GM21390 (cell line): ENCODE results near the gene COL8A1.
A peak's percentile ranks its signal among the peaks of the same experiment; 100 is the strongest.

Experiments used
- ATAC-seq: cut with Tn5 transposase; IDR thresholded peaks from one replicate; pipeline ENCODE4 v1.9.1; 2021; ENCODE audit not compliant: unreplicated experiment

The COL8A1 gene

GRCh38 chr3:99669879-99670555 is 31.6 kb downstream of the COL8A1 start:
- no peak for ATAC-seq

GRCh38 chr3:99670556-99670950 is 32.2 kb downstream of the COL8A1 start:
- ATAC-seq: no peak

GRCh38 chr3:99674086-99674789 is 35.8 kb downstream of the COL8A1 start:
- ATAC-seq: no peak

- ATAC-seq: no peak
These were observed 39.6 kb downstream of the COL8A1 start for GRCh38 chr3:99678023-99678422.

GRCh38 chr3:99678896-99679295 is 40.5 kb downstream of the COL8A1 start:
- no peak for ATAC-seq

GRCh38 chr3:99681512-99681911 is 43.1 kb downstream of the COL8A1 start:
- ATAC-seq: peak; percentile 80

- ATAC-seq: no peak
These were observed 43.6 kb downstream of the COL8A1 start for GRCh38 chr3:99681976-99682375.

GRCh38 chr3:99683465-99683864 is 45.1 kb downstream of the COL8A1 start:
- no peak for ATAC-seq

- ATAC-seq: no peak
These were observed 45.5 kb downstream of the COL8A1 start for GRCh38 chr3:99683876-99684275.

GRCh38 chr3:99684644-99685043 is 46.2 kb downstream of the COL8A1 start:
- no peak for ATAC-seq

GRCh38 chr3:99686469-99686868 is 48.1 kb downstream of the COL8A1 start:
- ATAC-seq: no peak

- peak; percentile 78 for ATAC-seq
These were observed 48.7 kb downstream of the COL8A1 start for GRCh38 chr3:99686955-99687612.

- no peak for ATAC-seq
These were observed 52.5 kb downstream of the COL8A1 start for GRCh38 chr3:99690761-99691369.

GRCh38 chr3:99693636-99694035 is 55.2 kb downstream of the COL8A1 start:
- no peak for ATAC-seq

GRCh38 chr3:99696497-99696896 is 58.1 kb downstream of the COL8A1 start:
- ATAC-seq: no peak

GRCh38 chr3:99697250-99697649 is 58.9 kb downstream of the COL8A1 start:
- no peak for ATAC-seq

GRCh38 chr3:99698932-99699331 is 60.5 kb downstream of the COL8A1 start:
- ATAC-seq: no peak

- no peak for ATAC-seq
These were observed 61.4 kb downstream of the COL8A1 start for GRCh38 chr3:99699841-99700240.

GRCh38 chr3:99700631-99701268 is 62.4 kb downstream of the COL8A1 start:
- ATAC-seq: no peak

- ATAC-seq: no peak
These were observed 64.9 kb downstream of the COL8A1 start for GRCh38 chr3:99702953-99703943.
